ENCODE results near the gene PIK3C2B. TPM values are rescaled to one million over a fixed set of nuclear protein-coding genes. Genes with fewer than 3 reads are reported as not detected.

Gene PIK3C2B
- total RNA-seq, 1 donor from 2014 or later = 129 TPM

GRCh38 chr1:204499511-204500468 is 5.2 kb upstream of the PIK3C2B start:
- H3K9me3 ChIP-seq = no peaks in the 10 kb centered on the region
- no peaks in the 10 kb centered on the region for H3K27me3 ChIP-seq
- no peak overlapping the region for H3K4me3 ChIP-seq
- peaks cover 0 to 6% of the 10 kb centered on the region in 2 donors for H3K4me1 ChIP-seq
- no peaks in the 10 kb centered on the region for H3K36me3 ChIP-seq
- TF ChIP-seq, protein P1, sequence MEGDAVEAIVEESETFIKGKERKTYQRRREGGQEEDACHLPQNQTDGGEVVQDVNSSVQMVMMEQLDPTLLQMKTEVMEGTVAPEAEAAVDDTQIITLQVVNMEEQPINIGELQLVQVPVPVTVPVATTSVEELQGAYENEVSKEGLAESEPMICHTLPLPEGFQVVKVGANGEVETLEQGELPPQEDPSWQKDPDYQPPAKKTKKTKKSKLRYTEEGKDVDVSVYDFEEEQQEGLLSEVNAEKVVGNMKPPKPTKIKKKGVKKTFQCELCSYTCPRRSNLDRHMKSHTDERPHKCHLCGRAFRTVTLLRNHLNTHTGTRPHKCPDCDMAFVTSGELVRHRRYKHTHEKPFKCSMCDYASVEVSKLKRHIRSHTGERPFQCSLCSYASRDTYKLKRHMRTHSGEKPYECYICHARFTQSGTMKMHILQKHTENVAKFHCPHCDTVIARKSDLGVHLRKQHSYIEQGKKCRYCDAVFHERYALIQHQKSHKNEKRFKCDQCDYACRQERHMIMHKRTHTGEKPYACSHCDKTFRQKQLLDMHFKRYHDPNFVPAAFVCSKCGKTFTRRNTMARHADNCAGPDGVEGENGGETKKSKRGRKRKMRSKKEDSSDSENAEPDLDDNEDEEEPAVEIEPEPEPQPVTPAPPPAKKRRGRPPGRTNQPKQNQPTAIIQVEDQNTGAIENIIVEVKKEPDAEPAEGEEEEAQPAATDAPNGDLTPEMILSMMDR (IDR thresholded peaks at IDR 0.05) = no peak
- intact Hi-C loops (cut with DNase I) = no loop called here
- no peak overlapping the region for H3K27ac ChIP-seq
- DNase-seq (ENCODE audit: low spot score in 2 of 2) = no peak

GRCh38 chr1:204498981-204499380 is 4.4 kb upstream of the PIK3C2B start:
- no peak for DNase-seq (ENCODE audit: low spot score in 2 of 2)

DNA sequence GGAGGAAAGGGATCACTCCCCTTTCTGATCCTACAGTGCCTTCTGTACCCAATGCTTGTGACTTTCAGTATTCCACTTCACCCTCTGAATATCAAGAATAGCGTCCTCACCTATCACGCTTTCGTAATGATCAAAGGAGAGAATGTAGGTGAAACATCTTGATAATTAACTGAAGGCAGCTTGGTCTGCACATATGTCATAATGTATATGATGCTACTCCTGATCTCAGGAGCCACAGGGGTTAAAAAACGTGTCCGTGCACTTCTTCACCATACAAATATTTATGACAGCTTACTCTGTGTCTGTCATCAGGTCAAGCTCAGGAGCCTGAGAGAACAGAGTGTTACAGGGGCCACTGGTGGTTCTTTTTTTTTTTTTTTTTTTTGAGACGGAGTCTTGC is 1.2 kb upstream of the PIK3C2B start:
- intact Hi-C loops (cut with DNase I) = loop anchor here (2.0 kb wide), 2 partner anchors 49 to 65 kb away; no protein-coding TSS in a partner anchor
- Histone ChIP-seq H3K9me3 (no peaks in the 10 kb centered on the region), H3K36me3 (no peaks in the 10 kb centered on the region), H3K4me1 (peaks cover 4 to 23% of the 10 kb centered on the region in 2 donors), H3K27ac (peak overlapping the region in 1 of 2 donors; percentile 90), H3K4me3 (peak overlapping the region in 1 of 2 donors; percentile 93), H3K27me3 (no peaks in the 10 kb centered on the region)
- TF ChIP-seq, protein P1 (IDR thresholded peaks at IDR 0.05) = no peak
- no peak for DNase-seq (ENCODE audit: low spot score in 2 of 2)

More at GRCh38 chr1:204498981-204499380, 4.4 kb upstream of the PIK3C2B start:
- Histone ChIP-seq H3K4me3 (no peak overlapping the region), H3K27ac (no peak overlapping the region), H3K36me3 (no peaks in the 10 kb centered on the region), H3K4me1 (peaks cover 0 to 6% of the 10 kb centered on the region in 2 donors), H3K9me3 (no peaks in the 10 kb centered on the region), H3K27me3 (no peaks in the 10 kb centered on the region)
- TF ChIP-seq, protein P1 (IDR thresholded peaks at IDR 0.05) = no peak
- intact Hi-C loops (cut with DNase I) = no loop called here

- TF ChIP-seq, protein P1 (IDR thresholded peaks at IDR 0.05) = no peak
- Histone ChIP-seq H3K4me3 (peak overlapping the region; percentile 93 to 96), H3K27ac (peak overlapping the region; percentile 84 to 90), H3K4me1 (peaks cover 4 to 24% of the 10 kb centered on the region in 2 donors), H3K36me3 (no peaks in the 10 kb centered on the region), H3K27me3 (no peaks in the 10 kb centered on the region), H3K9me3 (no peaks in the 10 kb centered on the region)
- DNase-seq (ENCODE audit: low spot score in 2 of 2) = no peak
- intact Hi-C loops (cut with DNase I) = loop anchor here (2.0 kb wide), 2 partner anchors 48 to 64 kb away; no protein-coding TSS in a partner anchor
Observed at GRCh38 chr1:204495078-204495753, 611 bp upstream of the PIK3C2B start.

DNA sequence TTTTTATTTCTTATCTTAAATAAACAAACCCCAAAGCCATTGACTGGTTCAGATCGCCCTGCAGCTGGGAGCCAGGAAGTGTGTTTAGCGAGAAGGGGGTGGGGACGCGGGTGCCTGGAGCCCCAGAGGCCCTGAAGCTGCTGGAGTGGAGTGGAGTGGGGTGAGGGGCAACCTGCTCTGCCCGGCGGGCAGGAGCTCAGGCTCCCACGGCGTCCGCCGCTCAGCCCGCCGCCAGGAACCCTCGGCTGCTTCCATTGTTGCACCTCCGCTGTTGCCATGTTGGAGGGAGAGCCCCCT is 673 bp downstream of the PIK3C2B start:
- Histone ChIP-seq H3K4me1 (peaks cover 4 to 24% of the 10 kb centered on the region in 2 donors), H3K36me3 (no peaks in the 10 kb centered on the region), H3K27ac (peak overlapping the region; percentile 84 to 90), H3K27me3 (no peaks in the 10 kb centered on the region), H3K9me3 (no peaks in the 10 kb centered on the region), H3K4me3 (peak overlapping the region; percentile 93 to 96)
- intact Hi-C loops (cut with DNase I) = loop anchor here (1.0 to 2.0 kb wide), 3 partner anchors 28 to 63 kb away; no protein-coding TSS in a partner anchor
- no peak for DNase-seq (ENCODE audit: low spot score in 2 of 2)
- TF ChIP-seq, protein P1 (IDR thresholded peaks at IDR 0.05) = no peak
